ENCODE data around the gene PRM1. TPM values are rescaled to one million over a fixed set of nuclear protein-coding genes. Genes with fewer than 3 reads are reported as not detected.

The PRM1 gene
- total RNA-seq, 1 experiment from 2014 or later = not detected

GRCh38 chr16:11241480-11242204 lies 39.5 kb downstream of the PRM1 start:
- H3K4me3 Mint-ChIP-seq (ENCODE audit: unreplicated experiment) = no peak overlapping the region
- no peaks in the 10 kb centered on the region for H3K4me1 Mint-ChIP-seq (ENCODE audit: low read depth, unreplicated experiment)
- intact Hi-C loops (cut with micrococcal nuclease; ENCODE audit: unreplicated experiment) = no loop called here
- no peak overlapping the region for H3K4me3 ChIP-seq (ENCODE audit: low read depth, low read length)
- CTCF ChIA-PET = no interaction called here
- POLR2A ChIA-PET = no interaction called here
- no peaks in the 10 kb centered on the region for H3K27me3 ChIP-seq (replicated peaks; ENCODE audit: control insufficient read depth, insufficient read depth, low read length)
- H3K4me1 ChIP-seq = no peaks in the 10 kb centered on the region
- DNase-seq = no peak
- no peaks in the 10 kb centered on the region for H3K27me3 Mint-ChIP-seq (ENCODE audit: insufficient read depth, unreplicated experiment)
- TF ChIP-seq CTCF (IDR thresholded peaks at IDR 0.05; ENCODE audit: insufficient read depth in 1 of 2, low read depth in 1 of 2, low read length in 1 of 2, severe bottlenecking in 1 of 2, unreplicated experiment in 1 of 2) = no peak
- no peaks in the 10 kb centered on the region for H3K36me3 Mint-ChIP-seq (ENCODE audit: insufficient read depth, unreplicated experiment)
- BruUV-seq (replicated peaks) = no TSS peak
- no peaks in the 10 kb centered on the region for H3K9me3 Mint-ChIP-seq (ENCODE audit: unreplicated experiment)
- H3K36me3 ChIP-seq (ENCODE audit: control insufficient read depth, insufficient read depth, low read length) = no peaks in the 10 kb centered on the region
- no peak overlapping the region for H3K27ac Mint-ChIP-seq (ENCODE audit: unreplicated experiment)
- no peaks in the 10 kb centered on the region for H3K9me3 ChIP-seq

- Histone ChIP-seq H3K4me1 (no peaks in the 10 kb centered on the region), H3K36me3 (ENCODE audit: control insufficient read depth, insufficient read depth, low read length) (no peaks in the 10 kb centered on the region), H3K9me3 (no peaks in the 10 kb centered on the region), H3K27me3 (replicated peaks; ENCODE audit: control insufficient read depth, insufficient read depth, low read length) (no peaks in the 10 kb centered on the region), H3K4me3 (ENCODE audit: low read depth, low read length) (no peak overlapping the region)
- no peaks in the 10 kb centered on the region for H3K36me3 Mint-ChIP-seq (ENCODE audit: insufficient read depth, unreplicated experiment)
- no peaks in the 10 kb centered on the region for H3K4me1 Mint-ChIP-seq (ENCODE audit: low read depth, unreplicated experiment)
- DNase-seq = no peak
- CTCF ChIA-PET = no interaction called here
- POLR2A ChIA-PET = no interaction called here
- no peak for TF ChIP-seq CTCF (IDR thresholded peaks at IDR 0.05; ENCODE audit: insufficient read depth in 1 of 2, low read depth in 1 of 2, low read length in 1 of 2, severe bottlenecking in 1 of 2, unreplicated experiment in 1 of 2)
- no peak overlapping the region for H3K4me3 Mint-ChIP-seq (ENCODE audit: unreplicated experiment)
- intact Hi-C loops (cut with micrococcal nuclease; ENCODE audit: unreplicated experiment) = no loop called here
- no peak overlapping the region for H3K27ac Mint-ChIP-seq (ENCODE audit: unreplicated experiment)
- H3K9me3 Mint-ChIP-seq (ENCODE audit: unreplicated experiment) = no peaks in the 10 kb centered on the region
- no TSS peak for BruUV-seq (replicated peaks)
- H3K27me3 Mint-ChIP-seq (ENCODE audit: insufficient read depth, unreplicated experiment) = no peaks in the 10 kb centered on the region
Measured at GRCh38 chr16:11240636-11241473, 40.3 kb downstream of the PRM1 start.

GRCh38 chr16:11239644-11240632 lies 41.2 kb downstream of the PRM1 start:
- CTCF ChIA-PET = no interaction called here

More at GRCh38 chr16:11239644-11240632, 41.2 kb downstream of the PRM1 start:
- no peak overlapping the region for H3K4me3 Mint-ChIP-seq (ENCODE audit: unreplicated experiment)
- no peaks in the 10 kb centered on the region for H3K9me3 Mint-ChIP-seq (ENCODE audit: unreplicated experiment)
- H3K4me1 ChIP-seq = no peaks in the 10 kb centered on the region
- no TSS peak for BruUV-seq (replicated peaks)
- POLR2A ChIA-PET = no interaction called here
- intact Hi-C loops (cut with micrococcal nuclease; ENCODE audit: unreplicated experiment) = no loop called here
- no peak overlapping the region for H3K27ac Mint-ChIP-seq (ENCODE audit: unreplicated experiment)
- H3K4me1 Mint-ChIP-seq (ENCODE audit: low read depth, unreplicated experiment) = no peaks in the 10 kb centered on the region
- H3K27me3 ChIP-seq (replicated peaks; ENCODE audit: control insufficient read depth, insufficient read depth, low read length) = no peaks in the 10 kb centered on the region
- no peaks in the 10 kb centered on the region for H3K36me3 Mint-ChIP-seq (ENCODE audit: insufficient read depth, unreplicated experiment)
- H3K27me3 Mint-ChIP-seq (ENCODE audit: insufficient read depth, unreplicated experiment) = no peaks in the 10 kb centered on the region
- DNase-seq = no peak
- no peaks in the 10 kb centered on the region for H3K9me3 ChIP-seq
- H3K4me3 ChIP-seq (ENCODE audit: low read depth, low read length) = no peak overlapping the region
- TF ChIP-seq CTCF (IDR thresholded peaks at IDR 0.05; ENCODE audit: insufficient read depth in 1 of 2, low read depth in 1 of 2, low read length in 1 of 2, severe bottlenecking in 1 of 2, unreplicated experiment in 1 of 2) = no peak
- H3K36me3 ChIP-seq (ENCODE audit: control insufficient read depth, insufficient read depth, low read length) = no peaks in the 10 kb centered on the region
